HG02798 (cell line): Measurements from ENCODE around the gene ITPR2.

Experiments used
- ATAC-seq: cut with Tn5 transposase; IDR thresholded peaks from one replicate; pipeline ENCODE4 v1.9.1; 2021; ENCODE audit warnings: mild to moderate bottlenecking; ENCODE audit not compliant: unreplicated experiment, poor library complexity

ITPR2 gene

GRCh38 chr12:26825459-26826016 is 7.5 kb downstream of the ITPR2 start:
- no peak for ATAC-seq

- ATAC-seq: no peak
These were observed 9.6 kb downstream of the ITPR2 start for GRCh38 chr12:26823390-26823789.

GRCh38 chr12:26822026-26822425 is 11.0 kb downstream of the ITPR2 start:
- no peak for ATAC-seq

- ATAC-seq: no peak
These were observed 11.7 kb downstream of the ITPR2 start for GRCh38 chr12:26821212-26821701.

- ATAC-seq: no peak
These were observed 14.4 kb downstream of the ITPR2 start for GRCh38 chr12:26818636-26819035.

GRCh38 chr12:26818201-26818600 is 14.8 kb downstream of the ITPR2 start:
- no peak for ATAC-seq

- ATAC-seq: peak; percentile 94
These were observed 15.8 kb downstream of the ITPR2 start for GRCh38 chr12:26817183-26817591.

- ATAC-seq: no peak
These were observed 19.2 kb downstream of the ITPR2 start for GRCh38 chr12:26813812-26814211.

- ATAC-seq: no peak
These were observed 22.7 kb downstream of the ITPR2 start for GRCh38 chr12:26810330-26810729.

- no peak for ATAC-seq
These were observed 23.2 kb downstream of the ITPR2 start for GRCh38 chr12:26809611-26810285.

- peak; percentile 64 for ATAC-seq
These were observed 24.1 kb downstream of the ITPR2 start for GRCh38 chr12:26808766-26809476.

- ATAC-seq: no peak
These were observed 25.7 kb downstream of the ITPR2 start for GRCh38 chr12:26807292-26807691.

- no peak for ATAC-seq
These were observed 26.4 kb downstream of the ITPR2 start for GRCh38 chr12:26806556-26806955.

GRCh38 chr12:26805401-26805971 is 27.5 kb downstream of the ITPR2 start:
- ATAC-seq: no peak

- no peak for ATAC-seq
These were observed 29.4 kb downstream of the ITPR2 start for GRCh38 chr12:26803552-26803951.

- ATAC-seq: no peak
These were observed 31.5 kb downstream of the ITPR2 start for GRCh38 chr12:26801486-26801885.

GRCh38 chr12:26800858-26801257 is 32.1 kb downstream of the ITPR2 start:
- no peak for ATAC-seq

GRCh38 chr12:26800347-26800746 is 32.6 kb downstream of the ITPR2 start:
- no peak for ATAC-seq

- ATAC-seq: no peak
These were observed 33.3 kb downstream of the ITPR2 start for GRCh38 chr12:26799741-26800140.

GRCh38 chr12:26798640-26799039 is 34.4 kb downstream of the ITPR2 start:
- no peak for ATAC-seq

- ATAC-seq: peak; percentile 67
These were observed 35.0 kb downstream of the ITPR2 start for GRCh38 chr12:26798023-26798422.
